Measurements from ENCODE around the gene ABCB9.

The ABCB9 gene

DNA sequence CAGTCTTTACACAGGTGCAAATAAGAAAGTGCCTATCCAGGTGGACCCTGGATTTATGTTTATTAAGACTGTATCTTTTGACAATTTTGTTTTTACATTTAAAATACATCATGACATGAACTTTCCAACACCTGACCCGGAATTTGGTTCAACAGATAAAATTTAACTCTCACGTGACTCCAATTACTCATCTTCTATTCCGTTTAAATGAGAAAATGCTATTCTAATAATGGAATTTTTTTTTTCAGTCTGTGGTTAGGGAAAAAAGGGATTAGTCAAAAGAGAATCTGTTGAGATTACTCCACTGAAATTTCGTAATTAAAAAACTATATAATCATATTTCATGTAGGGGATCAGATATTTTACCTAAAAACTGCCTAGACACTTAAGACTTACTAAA is 81.4 kb downstream of the ABCB9 start:
- POLR2A ChIA-PET: no interaction called here
- CTCF ChIA-PET: interaction anchor here (1.4 to 6.4 kb wide), 3 partner anchors 10 to 24 kb away, joined by 3 to 38 read pairs (median 4); no protein-coding TSS in a partner anchor
- DNase-seq (ENCODE audit: low read depth, low spot score): no peak
- no peak overlapping the region for H3K4me3 ChIP-seq (ENCODE audit: low read depth, low read length)
- TF ChIP-seq, protein P1, sequence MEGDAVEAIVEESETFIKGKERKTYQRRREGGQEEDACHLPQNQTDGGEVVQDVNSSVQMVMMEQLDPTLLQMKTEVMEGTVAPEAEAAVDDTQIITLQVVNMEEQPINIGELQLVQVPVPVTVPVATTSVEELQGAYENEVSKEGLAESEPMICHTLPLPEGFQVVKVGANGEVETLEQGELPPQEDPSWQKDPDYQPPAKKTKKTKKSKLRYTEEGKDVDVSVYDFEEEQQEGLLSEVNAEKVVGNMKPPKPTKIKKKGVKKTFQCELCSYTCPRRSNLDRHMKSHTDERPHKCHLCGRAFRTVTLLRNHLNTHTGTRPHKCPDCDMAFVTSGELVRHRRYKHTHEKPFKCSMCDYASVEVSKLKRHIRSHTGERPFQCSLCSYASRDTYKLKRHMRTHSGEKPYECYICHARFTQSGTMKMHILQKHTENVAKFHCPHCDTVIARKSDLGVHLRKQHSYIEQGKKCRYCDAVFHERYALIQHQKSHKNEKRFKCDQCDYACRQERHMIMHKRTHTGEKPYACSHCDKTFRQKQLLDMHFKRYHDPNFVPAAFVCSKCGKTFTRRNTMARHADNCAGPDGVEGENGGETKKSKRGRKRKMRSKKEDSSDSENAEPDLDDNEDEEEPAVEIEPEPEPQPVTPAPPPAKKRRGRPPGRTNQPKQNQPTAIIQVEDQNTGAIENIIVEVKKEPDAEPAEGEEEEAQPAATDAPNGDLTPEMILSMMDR (IDR thresholded peaks at IDR 0.05; ENCODE audit: insufficient read depth, low read length, missing control alignments): no peak

DNA sequence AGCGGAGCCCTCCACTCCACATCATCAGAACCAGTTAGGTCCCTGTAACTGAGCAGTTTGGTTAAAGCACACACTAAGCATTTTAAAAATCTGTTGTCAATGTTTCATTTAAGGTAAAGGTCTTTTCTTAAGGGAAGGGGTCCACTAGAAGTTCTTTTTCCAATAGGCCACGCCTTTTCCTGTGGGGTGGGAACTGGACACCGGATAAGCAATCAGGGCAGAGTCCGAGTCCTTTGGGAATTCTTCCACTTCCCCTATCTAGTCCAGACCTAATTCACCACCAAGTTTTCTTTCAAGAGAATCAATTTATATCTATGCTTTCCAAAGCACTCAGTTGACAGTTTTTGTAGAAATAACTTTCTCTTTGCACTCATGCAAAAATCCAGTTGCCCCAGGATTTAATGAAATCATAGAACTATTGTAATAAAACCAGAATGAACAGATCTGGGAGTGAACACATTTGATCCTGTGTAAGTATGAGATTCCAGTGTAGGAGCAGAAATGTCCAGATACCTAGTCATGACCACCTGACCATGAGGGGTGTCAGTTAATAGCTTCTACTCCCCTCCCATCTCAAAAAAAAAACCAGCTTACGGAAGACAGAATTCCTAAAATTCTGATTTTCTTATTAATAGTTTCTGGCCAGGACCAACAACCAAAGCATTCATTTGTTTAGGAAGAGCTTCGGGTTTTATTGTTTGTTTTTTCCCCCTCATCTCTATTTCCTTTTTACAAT is 82.0 kb downstream of the ABCB9 start:
- H3K4me3 ChIP-seq (ENCODE audit: low read depth, low read length): no peak overlapping the region
- ChIA-PET CTCF (interaction anchor here (0.6 to 6.4 kb wide), 3 partner anchors 8 to 24 kb away, joined by 3 to 38 read pairs (median 3); no protein-coding TSS in a partner anchor), POLR2A (interaction anchor here (0.6 kb wide), 1 partner anchor 41 kb away, joined by 4 read pairs; no protein-coding TSS in a partner anchor)
- DNase-seq (ENCODE audit: low read depth, low spot score): no peak
- TF ChIP-seq, protein P1 (IDR thresholded peaks at IDR 0.05; ENCODE audit: insufficient read depth, low read length, missing control alignments): no peak

DNA sequence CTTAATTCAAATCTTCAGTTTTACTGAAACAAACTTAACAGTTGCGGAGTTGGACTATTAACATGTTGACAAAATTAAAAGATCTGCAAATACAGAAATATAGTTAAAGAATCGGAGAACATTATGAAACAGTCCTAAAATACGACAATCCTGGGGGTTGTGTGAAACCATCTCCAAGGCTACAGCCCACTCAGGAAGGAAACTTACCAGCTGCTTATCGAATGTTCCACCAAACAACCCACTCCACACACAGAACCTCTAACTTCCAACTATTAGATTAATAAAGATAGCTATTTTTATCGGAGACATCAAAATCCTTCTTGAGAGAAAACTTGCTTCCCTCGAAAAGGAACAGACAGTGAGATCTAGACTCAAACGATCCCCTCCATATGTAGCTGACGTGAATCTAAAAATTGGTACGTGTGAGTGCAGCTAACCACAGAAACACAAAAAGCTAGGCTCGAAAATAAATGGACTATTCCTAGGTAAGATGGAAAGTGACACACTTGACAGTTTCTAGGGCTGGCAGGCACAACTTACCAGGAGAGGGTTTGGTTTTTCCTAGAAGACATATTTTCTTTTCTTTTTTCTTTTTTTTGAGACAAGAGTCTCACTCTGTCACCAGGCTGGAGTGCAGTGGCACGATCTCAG is 83.2 kb downstream of the ABCB9 start:
- no peak overlapping the region for H3K4me3 ChIP-seq (ENCODE audit: low read depth, low read length)
- TF ChIP-seq, protein P1 (IDR thresholded peaks at IDR 0.05; ENCODE audit: insufficient read depth, low read length, missing control alignments): no peak
- POLR2A ChIA-PET: no interaction called here
- DNase-seq (ENCODE audit: low read depth, low spot score): no peak
- CTCF ChIA-PET: interaction anchor here (1.0 to 6.4 kb wide), 8 partner anchors 8 to 89 kb away, joined by 3 to 38 read pairs (median 11); partner anchors contain the start of gene VPS37B

DNA sequence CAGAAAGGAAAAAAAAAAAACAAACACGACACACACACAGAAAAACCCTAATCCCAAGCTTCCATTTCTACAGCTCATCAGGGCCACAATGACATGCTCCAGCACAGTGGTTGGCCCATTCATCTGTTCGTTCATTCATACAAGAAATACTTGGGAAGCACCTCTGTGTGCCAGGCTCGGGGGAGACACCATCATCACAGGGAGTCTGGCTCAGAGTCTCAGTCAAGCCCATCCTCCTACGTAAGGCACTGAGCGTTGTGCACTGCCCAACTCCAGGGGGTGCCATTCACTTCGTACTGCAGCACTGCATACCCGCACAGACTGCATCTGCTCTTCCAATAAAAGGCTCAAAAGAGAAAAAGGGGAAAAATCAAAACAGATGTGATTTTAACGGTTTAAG is 85.6 kb downstream of the ABCB9 start:
- no peak overlapping the region for H3K4me3 ChIP-seq (ENCODE audit: low read depth, low read length)
- no peak for DNase-seq (ENCODE audit: low read depth, low spot score)
- TF ChIP-seq, protein P1 (IDR thresholded peaks at IDR 0.05; ENCODE audit: insufficient read depth, low read length, missing control alignments): peak; percentile 71
- CTCF ChIA-PET: interaction anchor here (0.8 to 6.4 kb wide), 17 partner anchors 8 to 355 kb away, joined by 3 to 38 read pairs (median 5); partner anchors contain the start of gene VPS37B
- POLR2A ChIA-PET: interaction anchor here (1.9 kb wide), 1 partner anchor 9 kb away, joined by 5 read pairs; no protein-coding TSS in a partner anchor

DNA sequence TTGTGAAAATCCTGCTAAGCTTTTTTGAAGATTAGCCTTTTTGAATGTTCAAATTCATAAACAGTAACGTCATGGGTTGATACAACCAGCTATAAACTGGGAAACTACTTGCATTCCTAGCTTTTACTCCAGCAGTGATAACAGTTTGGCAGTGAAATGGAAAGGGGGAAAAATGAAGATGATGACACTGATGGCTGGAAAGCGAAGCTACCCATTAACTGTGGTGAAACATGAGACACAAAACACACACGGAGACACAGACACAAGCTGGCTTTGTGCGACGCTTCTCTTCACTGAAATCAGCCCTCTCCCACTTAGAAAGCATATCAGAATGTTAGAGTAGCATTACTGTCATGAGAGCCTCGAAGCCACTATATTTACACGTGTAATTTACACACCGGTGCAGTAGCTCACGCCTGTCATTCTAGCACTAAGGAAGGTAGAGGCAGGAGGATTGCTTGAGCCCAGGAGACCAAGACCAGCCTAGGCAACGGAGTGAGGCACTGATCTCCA is 86.1 kb downstream of the ABCB9 start:
- H3K4me3 ChIP-seq (ENCODE audit: low read depth, low read length): no peak overlapping the region
- DNase-seq (ENCODE audit: low read depth, low spot score): no peak
- CTCF ChIA-PET: interaction anchor here (0.8 to 6.4 kb wide), 16 partner anchors 9 to 355 kb away, joined by 3 to 38 read pairs (median 5); partner anchors contain the start of gene VPS37B
- TF ChIP-seq, protein P1 (IDR thresholded peaks at IDR 0.05; ENCODE audit: insufficient read depth, low read length, missing control alignments): no peak
- POLR2A ChIA-PET: interaction anchor here (0.9 to 1.9 kb wide), 2 partner anchors 8 to 11 kb away, joined by 3 to 5 read pairs; no protein-coding TSS in a partner anchor

Data from AG04449 (cell line).